ENCODE results near the gene PLA2G4B.

DNA sequence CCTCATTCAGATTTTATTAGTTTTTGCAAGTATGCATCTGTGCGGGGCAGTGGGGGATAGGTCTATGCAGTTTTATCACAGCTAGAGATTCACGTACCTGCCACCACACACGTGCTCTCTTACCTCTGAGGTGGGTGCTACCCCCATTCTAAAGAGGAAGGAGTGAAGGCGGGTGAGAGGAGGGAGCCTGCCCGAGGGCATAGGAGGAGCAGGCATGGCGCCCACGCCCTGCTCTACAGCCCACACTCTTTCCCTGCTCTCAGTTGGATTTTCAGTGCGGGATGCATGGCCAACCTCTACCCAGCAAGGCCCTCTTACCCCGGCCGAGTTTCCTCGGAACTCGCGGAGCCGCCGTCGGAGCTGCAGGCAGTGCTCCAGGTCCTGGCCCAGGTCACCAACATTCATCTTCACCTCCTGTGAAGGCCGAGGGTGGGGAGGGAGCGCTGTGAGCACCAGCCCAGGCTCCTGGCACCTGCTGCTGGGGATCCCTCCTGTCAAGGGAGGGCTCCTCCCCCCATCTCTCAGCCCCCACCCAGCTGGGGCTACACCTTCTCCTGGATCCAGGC is 26.9 kb downstream of the PLA2G4B start:
- TF ChIP-seq, protein P1, sequence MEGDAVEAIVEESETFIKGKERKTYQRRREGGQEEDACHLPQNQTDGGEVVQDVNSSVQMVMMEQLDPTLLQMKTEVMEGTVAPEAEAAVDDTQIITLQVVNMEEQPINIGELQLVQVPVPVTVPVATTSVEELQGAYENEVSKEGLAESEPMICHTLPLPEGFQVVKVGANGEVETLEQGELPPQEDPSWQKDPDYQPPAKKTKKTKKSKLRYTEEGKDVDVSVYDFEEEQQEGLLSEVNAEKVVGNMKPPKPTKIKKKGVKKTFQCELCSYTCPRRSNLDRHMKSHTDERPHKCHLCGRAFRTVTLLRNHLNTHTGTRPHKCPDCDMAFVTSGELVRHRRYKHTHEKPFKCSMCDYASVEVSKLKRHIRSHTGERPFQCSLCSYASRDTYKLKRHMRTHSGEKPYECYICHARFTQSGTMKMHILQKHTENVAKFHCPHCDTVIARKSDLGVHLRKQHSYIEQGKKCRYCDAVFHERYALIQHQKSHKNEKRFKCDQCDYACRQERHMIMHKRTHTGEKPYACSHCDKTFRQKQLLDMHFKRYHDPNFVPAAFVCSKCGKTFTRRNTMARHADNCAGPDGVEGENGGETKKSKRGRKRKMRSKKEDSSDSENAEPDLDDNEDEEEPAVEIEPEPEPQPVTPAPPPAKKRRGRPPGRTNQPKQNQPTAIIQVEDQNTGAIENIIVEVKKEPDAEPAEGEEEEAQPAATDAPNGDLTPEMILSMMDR (IDR thresholded peaks at IDR 0.05): no peak
- no peak for TF ChIP-seq POLR2A (IDR thresholded peaks at IDR 0.05)
- TF ChIP-seq EP300 (IDR thresholded peaks at IDR 0.05): no peak

All from tibial nerve (tissue), 4 donors.